D721Med (cell line): ENCODE results near the gene PHF11.
"Not testable (repeated sequence)": the region's sequence is repeated elsewhere in the genome, so short reads cannot be mapped to it uniquely, and the experiment has no call there.

Source experiments
- DNase-seq: peaks from one replicate; pipeline ENCODE4 v3.0.0; 2011; ENCODE audit warnings: low spot score; ENCODE audit not compliant: insufficient read length
- FAIRE-seq: peaks from 2 replicates; lab custom pipeline; 2011; peaks lifted over from hg19 to GRCh38; lab: Jason Lieb, UNC
- TF ChIP-seq, protein P1 (sequence below): IDR thresholded peaks from 2 replicates; pipeline ENCODE4 v1.5.1; 2012; ENCODE audit warnings: mild to moderate bottlenecking, control low read depth; ENCODE audit not compliant: insufficient read depth; ENCODE audit errors: missing control alignments

Gene PHF11

GRCh38 chr13:49466292-49466838, 29.4 kb upstream of the PHF11 start:
- TF ChIP-seq, protein P1, sequence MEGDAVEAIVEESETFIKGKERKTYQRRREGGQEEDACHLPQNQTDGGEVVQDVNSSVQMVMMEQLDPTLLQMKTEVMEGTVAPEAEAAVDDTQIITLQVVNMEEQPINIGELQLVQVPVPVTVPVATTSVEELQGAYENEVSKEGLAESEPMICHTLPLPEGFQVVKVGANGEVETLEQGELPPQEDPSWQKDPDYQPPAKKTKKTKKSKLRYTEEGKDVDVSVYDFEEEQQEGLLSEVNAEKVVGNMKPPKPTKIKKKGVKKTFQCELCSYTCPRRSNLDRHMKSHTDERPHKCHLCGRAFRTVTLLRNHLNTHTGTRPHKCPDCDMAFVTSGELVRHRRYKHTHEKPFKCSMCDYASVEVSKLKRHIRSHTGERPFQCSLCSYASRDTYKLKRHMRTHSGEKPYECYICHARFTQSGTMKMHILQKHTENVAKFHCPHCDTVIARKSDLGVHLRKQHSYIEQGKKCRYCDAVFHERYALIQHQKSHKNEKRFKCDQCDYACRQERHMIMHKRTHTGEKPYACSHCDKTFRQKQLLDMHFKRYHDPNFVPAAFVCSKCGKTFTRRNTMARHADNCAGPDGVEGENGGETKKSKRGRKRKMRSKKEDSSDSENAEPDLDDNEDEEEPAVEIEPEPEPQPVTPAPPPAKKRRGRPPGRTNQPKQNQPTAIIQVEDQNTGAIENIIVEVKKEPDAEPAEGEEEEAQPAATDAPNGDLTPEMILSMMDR, result no peak
- DNase-seq (no peak), FAIRE-seq (no peak)

GRCh38 chr13:49472186-49472585, 23.6 kb upstream of the PHF11 start:
- no peak for FAIRE-seq
- no peak for DNase-seq
- TF ChIP-seq, protein P1, result no peak

DNA sequence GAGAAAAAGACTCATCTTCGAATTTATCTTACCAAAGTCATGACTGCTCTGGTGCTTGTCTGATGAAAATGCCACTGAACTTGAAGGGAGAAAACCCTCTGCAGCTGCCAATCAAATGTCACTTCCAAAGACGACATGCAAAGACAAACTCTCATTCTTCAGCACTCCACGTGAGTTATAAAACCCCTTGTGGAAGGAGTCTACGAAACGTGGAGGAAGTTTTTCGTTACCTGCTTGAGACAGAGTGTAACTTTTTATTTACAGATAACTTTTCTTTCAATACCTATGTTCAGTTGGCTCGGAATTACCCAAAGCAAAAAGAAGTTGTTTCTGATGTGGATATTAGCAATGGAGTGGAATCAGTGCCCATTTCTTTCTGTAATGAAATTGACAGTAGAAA, 19.2 kb upstream of the PHF11 start:
- TF ChIP-seq, protein P1, result no peak
- FAIRE-seq, result no peak
- no peak for DNase-seq

GRCh38 chr13:49481788-49482187, 14.0 kb upstream of the PHF11 start:
- no peak for FAIRE-seq
- no peak for DNase-seq
- TF ChIP-seq, protein P1, result no peak

GRCh38 chr13:49488563-49488962, 7.2 kb upstream of the PHF11 start:
- DNase-seq (no peak), FAIRE-seq (no peak)
- TF ChIP-seq, protein P1, result no peak

GRCh38 chr13:49494645-49495044, 1.1 kb upstream of the PHF11 start:
- DNase-seq (no peak), FAIRE-seq (no peak)
- TF ChIP-seq, protein P1, result no peak

DNA sequence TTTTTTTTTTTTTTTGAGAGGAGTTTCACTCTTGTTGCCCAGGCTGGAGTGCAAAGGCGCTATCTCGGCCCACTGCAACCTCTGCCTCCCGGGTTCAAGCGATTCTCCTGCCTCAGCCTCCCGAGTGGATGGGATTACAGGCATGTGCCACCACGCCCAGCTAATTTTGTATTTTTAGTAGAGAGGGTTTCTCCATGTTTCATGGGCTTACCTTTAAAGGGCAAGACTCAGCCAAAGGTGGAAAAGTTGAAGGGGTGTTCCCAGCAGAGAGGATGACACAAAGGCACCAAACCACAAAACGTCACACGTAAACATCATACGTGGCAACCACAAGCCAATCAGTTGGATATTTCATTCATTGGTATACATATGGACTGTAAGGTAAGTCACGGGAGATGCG, 1.1 kb downstream of the PHF11 start:
- FAIRE-seq, DNase-seq: not testable (repeated sequence)

- FAIRE-seq (no peak), DNase-seq (no peak)
- TF ChIP-seq, protein P1, result no peak
Measured at GRCh38 chr13:49497272-49497671, 1.5 kb downstream of the PHF11 start.
